ENCODE measurements around the gene EPB41L3. TPM values are rescaled to one million over a fixed set of nuclear protein-coding genes. Genes with fewer than 3 reads are reported as not detected.

The EPB41L3 gene
- total RNA-seq, 1 experiment from 2014 or later = 20.6 TPM

- no peak for TF ChIP-seq IRF2 (CRISPR knock-in tag; IDR thresholded peaks at IDR 0.05; ENCODE audit: borderline replicate concordance, low read depth)
- TF ChIP-seq ERG (CRISPR knock-in tag; IDR thresholded peaks at IDR 0.05) = no peak
- TF ChIP-seq USF1 (CRISPR knock-in tag; IDR thresholded peaks at IDR 0.05) = no peak
- no peak for TF ChIP-seq PREB (CRISPR knock-in tag; IDR thresholded peaks at IDR 0.05; ENCODE audit: borderline replicate concordance)
- no peak for TF ChIP-seq SOX15 (CRISPR knock-in tag; IDR thresholded peaks at IDR 0.05)
- no peak for TF ChIP-seq HMGXB4 (CRISPR knock-in tag; IDR thresholded peaks at IDR 0.05)
Measured at GRCh38 chr18:5568416-5568815, 24.6 kb upstream of the EPB41L3 start (continued).

GRCh38 chr18:5558851-5559250, 15.1 kb upstream of the EPB41L3 start:
- no peaks in the 10 kb centered on the region; the same call in 1 of the 2 replicates for H3K27me3 Mint-ChIP-seq (ENCODE audit: low read depth)
- DNase-seq (ENCODE audit: low spot score) = no peak
- H3K4me1 Mint-ChIP-seq = peaks cover 2% of the 10 kb centered on the region
- TF ChIP-seq USF2 (CRISPR knock-in tag; IDR thresholded peaks at IDR 0.05) (no peak), PREB (CRISPR knock-in tag; IDR thresholded peaks at IDR 0.05; ENCODE audit: borderline replicate concordance) (no peak), RELA (CRISPR knock-in tag; IDR thresholded peaks at IDR 0.05; ENCODE audit: borderline replicate concordance) (no peak), ESRRA (CRISPR knock-in tag; IDR thresholded peaks at IDR 0.05; ENCODE audit: borderline replicate concordance) (no peak), ZNF532 (CRISPR knock-in tag; IDR thresholded peaks at IDR 0.05; ENCODE audit: borderline replicate concordance) (no peak), E2F4 (CRISPR knock-in tag; IDR thresholded peaks at IDR 0.05; ENCODE audit: borderline replicate concordance, low read depth) (no peak), FOXP1 (CRISPR knock-in tag; IDR thresholded peaks at IDR 0.05; ENCODE audit: borderline replicate concordance) (no peak), ZSCAN18 (CRISPR knock-in tag; IDR thresholded peaks at IDR 0.05) (no peak), ELF4 (CRISPR knock-in tag; IDR thresholded peaks at IDR 0.05; ENCODE audit: low read depth) (no peak), TP53 (CRISPR knock-in tag; IDR thresholded peaks at IDR 0.05) (no peak), ZNF317 (CRISPR knock-in tag; IDR thresholded peaks at IDR 0.05; ENCODE audit: borderline replicate concordance, low read depth) (no peak)
- POLR2A ChIA-PET = no interaction called here
- no peak overlapping the region for H3K4me3 Mint-ChIP-seq
- CTCF ChIA-PET = no interaction called here
- ATAC-seq = no peak
- H3K36me3 Mint-ChIP-seq = no peaks in the 10 kb centered on the region
- no peak overlapping the region for H3K27ac Mint-ChIP-seq
- no peaks in the 10 kb centered on the region; the same call in 1 of the 2 replicates for H3K9me3 Mint-ChIP-seq
